Measurements from ENCODE around the gene RHEBL1.

DNA sequence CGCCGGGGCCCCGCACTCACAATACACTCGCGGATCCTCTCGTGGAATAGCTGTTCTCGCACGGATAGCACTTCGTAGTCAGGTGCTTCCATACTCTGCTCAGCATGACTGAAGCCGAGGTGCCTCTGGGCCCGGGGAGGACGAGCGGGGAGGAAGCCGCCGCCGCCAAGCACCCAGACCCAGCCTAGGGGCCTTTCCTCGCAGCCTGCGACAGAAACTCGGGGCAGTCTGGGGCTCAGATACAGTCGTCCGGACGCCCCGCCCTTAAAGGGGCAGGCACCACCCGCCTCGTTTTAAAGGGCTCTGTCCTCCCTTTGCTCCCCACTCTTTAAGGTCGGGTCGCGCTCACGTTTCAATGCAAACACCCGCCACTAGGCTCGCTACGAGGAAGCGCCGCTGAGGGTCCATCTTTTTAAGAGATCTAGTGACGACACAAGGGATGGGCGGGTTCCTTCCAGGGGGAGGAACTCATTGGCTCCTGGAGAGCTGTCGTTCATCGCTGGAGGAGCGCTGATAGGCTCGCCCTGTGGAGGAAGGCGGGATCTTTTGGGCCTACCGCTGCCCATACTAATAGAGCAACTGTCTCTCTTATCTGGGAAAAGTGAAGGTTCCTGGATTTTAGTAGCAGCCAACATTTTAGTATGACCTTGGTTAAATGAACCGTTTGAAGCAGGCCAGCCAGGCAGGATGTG is 40.8 kb upstream of the RHEBL1 start, which contains the start of gene LMBR1L:
- TF ChIP-seq EZH2 (IDR thresholded peaks at IDR 0.05), result no peak
- TF ChIP-seq, protein P1, sequence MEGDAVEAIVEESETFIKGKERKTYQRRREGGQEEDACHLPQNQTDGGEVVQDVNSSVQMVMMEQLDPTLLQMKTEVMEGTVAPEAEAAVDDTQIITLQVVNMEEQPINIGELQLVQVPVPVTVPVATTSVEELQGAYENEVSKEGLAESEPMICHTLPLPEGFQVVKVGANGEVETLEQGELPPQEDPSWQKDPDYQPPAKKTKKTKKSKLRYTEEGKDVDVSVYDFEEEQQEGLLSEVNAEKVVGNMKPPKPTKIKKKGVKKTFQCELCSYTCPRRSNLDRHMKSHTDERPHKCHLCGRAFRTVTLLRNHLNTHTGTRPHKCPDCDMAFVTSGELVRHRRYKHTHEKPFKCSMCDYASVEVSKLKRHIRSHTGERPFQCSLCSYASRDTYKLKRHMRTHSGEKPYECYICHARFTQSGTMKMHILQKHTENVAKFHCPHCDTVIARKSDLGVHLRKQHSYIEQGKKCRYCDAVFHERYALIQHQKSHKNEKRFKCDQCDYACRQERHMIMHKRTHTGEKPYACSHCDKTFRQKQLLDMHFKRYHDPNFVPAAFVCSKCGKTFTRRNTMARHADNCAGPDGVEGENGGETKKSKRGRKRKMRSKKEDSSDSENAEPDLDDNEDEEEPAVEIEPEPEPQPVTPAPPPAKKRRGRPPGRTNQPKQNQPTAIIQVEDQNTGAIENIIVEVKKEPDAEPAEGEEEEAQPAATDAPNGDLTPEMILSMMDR (IDR thresholded peaks at IDR 0.05), result peak; percentile 56
- TF ChIP-seq EZH2phosphoT487 (IDR thresholded peaks at IDR 0.05), result no peak
